GM19324 (cell line): Measurements from ENCODE around the gene CEP63.
A peak's percentile ranks its signal among the peaks of the same experiment; 100 is the strongest.

Experiments
- ATAC-seq: cut with Tn5 transposase; IDR thresholded peaks from one replicate; pipeline ENCODE4 v1.9.1; 2021; ENCODE audit warnings: mild to moderate bottlenecking, moderate library complexity; ENCODE audit not compliant: unreplicated experiment, low FRiP score

The CEP63 gene

DNA sequence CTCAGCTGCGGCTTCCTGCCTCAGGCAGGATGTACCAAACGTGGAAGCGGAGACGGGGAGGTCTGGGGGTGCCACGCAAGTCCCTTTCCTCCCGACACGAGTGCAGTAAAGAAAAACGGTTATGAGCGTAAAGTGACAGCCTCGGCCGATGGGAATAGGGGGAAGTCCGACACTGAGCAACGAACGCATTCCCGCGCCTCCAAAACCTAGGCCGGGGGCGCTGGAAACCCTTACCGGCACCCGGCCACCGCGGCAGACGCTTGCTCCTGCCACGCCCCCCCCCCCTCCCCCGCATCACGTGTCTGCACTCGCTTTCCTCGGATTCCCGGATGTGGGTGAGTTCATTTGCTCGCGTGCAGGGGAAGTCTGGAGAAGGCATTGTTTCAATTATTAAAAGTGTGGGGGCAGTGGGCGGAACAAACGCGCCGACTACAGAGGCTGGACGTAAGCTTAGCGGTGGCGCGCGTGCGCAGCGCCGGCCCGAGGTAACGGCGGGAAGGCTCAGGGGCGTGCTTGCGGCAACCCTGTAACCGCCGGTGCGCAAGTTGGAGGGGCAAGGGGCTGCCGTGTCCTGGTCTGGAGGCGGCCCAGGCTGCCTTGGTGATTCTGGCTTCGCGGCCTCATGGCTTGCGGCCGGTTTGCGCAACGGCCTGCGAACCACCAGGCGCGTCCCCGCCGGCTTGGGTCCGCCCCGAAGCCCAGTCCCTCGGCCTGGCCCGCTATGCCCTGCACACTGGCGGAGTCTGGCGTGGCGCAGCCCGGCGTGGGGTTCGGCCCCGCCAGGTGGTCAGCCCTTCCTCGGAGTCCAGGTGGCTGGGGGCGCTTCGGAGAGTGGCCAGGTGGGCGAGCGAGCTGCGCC is at the start of gene CEP63, which contains the start of gene ANAPC13:
TSS of gene CEP63 (plus strand) at position 340 of the 859 bp plus-strand sequence. CDS start 9,264 bp downstream, outside the sequence.
TSS of gene ANAPC13 (minus strand) at position 268 of the 859 bp plus-strand sequence. CDS start 3,081 bp downstream, outside the sequence.
- ATAC-seq: peak; percentile 89

DNA sequence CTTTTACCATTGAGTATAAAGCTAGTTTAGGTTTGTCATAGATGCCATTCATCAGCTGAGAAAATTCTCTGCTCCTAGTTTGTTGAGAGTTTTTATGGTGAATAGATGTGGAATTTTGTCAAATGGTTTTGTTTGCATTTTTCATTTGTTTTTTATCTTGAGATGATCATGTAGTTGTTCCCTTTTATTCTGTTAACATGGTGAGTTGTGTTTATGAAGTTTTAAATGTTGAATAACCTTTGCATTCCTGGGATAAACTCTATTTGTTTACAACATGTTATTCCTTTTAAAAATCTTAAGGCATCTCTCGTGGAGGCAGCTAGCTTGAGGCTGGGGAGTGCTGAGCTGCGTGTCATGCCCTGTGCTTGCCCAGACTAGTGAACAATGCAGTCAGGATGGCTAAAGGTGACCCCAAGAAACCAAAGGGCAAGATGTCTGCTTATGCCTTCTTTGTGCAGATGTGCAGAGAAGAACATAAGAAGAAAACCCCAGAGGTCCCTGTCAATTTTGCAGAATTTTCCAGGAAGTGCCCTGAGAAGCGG is 48.6 kb upstream of the CEP63 start:
- ATAC-seq: no peak

DNA sequence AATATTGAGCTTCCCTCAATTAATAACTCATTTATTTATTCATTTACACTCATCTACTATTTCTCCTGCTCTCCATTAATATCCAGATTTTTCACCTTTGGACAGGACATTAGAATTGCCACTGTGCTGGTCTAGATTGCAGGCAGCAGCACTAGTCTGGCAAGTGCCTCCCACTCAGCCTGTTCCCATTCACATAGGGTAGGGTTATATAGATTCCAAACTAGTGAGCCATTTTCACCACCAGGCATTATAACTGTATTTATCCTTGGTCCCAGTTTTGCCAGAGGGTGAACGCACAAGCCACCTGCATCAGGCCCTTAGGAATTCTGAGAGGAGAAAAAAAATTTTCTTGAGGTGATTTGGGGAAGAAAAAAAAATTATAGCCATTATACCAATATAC is 44.5 kb upstream of the CEP63 start:
- ATAC-seq: no peak

DNA sequence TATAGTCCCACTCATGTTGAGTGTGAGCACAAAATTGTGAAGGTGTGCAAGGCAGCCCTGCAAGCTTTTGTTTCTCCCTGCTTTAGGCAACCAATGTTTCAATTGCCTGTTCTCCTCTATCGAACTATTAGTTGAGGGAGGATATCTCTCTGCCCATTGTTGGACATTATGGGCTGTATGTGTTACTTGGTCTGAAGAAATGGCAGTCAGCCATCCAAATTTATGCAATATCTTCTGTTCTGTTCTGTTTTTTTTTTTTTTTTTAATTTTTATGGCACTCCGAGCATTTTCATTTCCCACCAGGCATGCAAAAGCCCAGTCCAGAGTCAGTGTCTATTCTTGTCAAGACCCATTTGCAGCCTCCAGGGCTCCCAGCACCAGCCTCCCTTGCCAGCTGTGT is 44.0 kb upstream of the CEP63 start:
- no peak for ATAC-seq

GRCh38 chr3:134445095-134445494 is 40.8 kb upstream of the CEP63 start:
- no peak for ATAC-seq

- no peak for ATAC-seq
Measured at GRCh38 chr3:134445636-134446035, 40.2 kb upstream of the CEP63 start.

- ATAC-seq: no peak
Measured at GRCh38 chr3:134446800-134447199, 39.1 kb upstream of the CEP63 start.

DNA sequence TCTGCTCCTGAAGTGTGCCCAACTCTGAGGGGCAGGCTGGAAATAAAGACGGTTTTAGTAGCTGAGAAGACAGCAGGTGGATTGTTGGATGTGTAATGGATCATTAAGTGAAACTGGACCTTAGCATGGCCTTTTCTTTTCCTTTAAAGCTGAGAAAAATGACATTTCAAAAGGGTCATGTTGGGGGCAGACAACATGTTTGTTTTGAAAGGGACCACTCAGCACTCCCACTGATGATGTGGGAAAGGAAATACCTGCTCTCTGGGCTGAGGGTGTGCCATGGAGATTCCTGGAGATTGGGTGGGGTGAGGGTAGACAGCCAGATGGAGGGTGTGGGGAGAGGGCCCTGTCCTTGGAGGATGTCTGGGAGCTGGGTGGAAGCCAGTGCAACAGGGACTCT is 38.5 kb upstream of the CEP63 start:
- ATAC-seq: no peak

DNA sequence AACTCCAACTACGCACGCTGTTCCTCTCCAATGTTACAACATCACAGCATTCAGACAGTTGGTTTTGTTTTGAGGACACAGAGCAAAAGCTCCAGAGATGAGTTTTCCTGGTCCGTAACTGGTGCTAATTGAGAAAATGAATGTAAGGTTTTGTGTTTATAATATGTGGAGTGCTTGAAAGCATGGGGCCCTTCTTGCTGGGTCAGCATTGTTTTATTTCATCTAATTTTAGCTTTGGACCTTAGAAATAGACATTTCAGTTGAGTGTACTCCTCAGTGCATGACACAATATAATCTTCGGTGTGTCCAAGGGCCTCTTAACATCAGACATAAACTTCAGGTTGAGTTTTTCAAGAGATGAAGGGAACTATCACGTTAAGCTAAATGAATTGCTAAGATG is 37.2 kb upstream of the CEP63 start:
- no peak for ATAC-seq

DNA sequence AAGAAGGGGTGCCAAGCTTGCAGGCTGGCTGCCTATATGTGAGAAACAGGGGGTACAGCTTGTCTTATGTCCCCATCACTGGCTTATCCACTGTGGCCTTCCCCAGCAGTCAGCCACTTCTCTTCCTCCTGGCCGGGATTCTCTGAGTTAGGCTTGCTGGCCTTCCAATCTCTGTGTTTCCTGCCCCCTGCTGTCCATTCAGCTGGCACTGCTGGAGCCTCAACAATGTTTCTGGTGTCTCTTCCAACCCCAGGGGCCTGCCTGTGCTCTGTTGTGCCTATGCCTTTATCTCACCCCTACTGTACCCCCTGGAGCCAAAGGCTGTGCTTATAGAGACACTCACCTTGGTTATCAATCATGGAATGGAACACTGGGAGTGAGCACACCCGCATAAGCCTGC is 36.6 kb upstream of the CEP63 start:
- ATAC-seq: no peak

- no peak for ATAC-seq
Measured at GRCh38 chr3:134449951-134450350, 35.9 kb upstream of the CEP63 start.

GRCh38 chr3:134453631-134454030 is 32.2 kb upstream of the CEP63 start:
- no peak for ATAC-seq

DNA sequence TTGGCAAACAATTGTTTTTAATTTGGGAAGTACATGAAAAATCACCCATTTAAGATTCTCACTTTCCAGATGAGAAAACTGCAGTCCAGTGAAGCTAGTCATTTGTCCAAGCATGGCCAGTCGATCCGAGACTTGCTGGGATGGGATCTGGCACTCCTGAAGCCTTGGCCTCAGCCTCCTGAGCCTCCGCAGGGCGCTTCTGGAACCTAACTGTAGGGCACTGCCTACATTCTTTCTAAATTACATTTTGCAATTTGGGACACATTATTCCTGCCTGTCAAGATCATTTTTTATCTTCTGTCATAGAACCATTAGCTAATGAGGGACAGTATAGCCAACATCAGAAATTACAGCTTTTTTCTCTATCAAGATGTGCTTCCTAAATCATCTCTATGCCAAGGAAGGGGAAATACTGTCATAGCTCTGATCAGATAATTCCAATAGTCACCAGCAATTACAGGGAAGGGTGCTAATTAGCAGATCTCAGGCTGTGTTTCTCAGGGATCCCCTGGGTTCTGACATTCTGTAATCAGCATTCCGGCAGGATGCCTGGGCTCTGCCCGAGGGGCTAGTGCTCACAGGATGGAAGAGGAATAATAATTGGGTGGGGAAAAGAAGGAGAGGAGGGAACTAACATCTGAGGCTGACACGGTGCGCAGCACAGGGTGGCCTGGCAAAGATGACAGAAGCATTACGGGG is 28.3 kb upstream of the CEP63 start:
- ATAC-seq: no peak

GRCh38 chr3:134458406-134458945 is 27.4 kb upstream of the CEP63 start:
- ATAC-seq: no peak

GRCh38 chr3:134459562-134459961 is 26.3 kb upstream of the CEP63 start:
- ATAC-seq: no peak

DNA sequence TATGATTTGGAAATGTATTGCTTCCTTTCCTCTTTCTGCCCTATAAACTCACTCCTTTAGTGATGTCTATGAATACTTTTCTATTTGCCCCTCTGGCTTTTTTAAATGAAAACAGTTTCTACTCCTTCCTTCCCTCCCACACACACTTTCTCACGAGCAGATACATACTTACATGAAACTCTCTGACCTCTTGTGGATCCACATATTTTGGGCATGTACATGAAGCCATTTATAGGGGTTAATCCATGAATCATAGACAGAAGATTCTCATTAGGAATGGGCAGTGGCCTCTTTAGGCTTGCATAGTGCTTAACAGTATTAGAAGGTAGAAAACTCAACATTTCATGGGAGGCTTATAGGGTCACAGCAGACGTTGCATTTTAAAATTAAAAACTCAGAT is 24.9 kb upstream of the CEP63 start:
- ATAC-seq: no peak

DNA sequence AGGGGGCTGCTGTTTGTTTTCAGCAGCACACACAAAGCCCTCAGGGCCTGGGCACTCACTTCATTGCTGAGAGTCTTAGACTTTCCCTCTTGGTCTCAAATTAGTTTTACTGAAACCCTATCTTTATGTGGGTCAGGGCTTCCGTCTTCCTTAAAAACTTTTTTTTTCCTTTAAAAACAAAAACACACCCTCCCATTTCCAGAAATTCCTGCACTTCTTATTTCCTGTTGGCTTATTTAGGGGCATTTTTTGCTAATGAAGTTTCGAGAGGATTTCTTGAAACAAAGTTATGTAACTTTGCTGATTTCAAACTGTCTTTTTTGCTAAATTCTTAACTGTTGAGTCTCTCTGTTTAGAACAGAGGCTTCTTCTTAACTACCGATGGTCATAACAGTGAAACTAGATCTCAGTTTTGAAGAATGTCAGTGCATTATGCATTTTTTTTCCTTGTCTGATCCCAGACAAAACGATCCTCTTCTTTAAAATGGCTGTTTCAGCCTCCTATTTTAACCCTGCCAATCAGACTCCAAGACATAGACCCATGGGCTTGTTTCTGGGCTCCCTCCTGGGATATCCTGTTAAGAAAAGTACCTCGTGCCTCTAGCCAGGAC is 23.4 kb upstream of the CEP63 start:
- no peak for ATAC-seq

GRCh38 chr3:134463676-134464063 is 22.2 kb upstream of the CEP63 start:
- ATAC-seq: no peak

GRCh38 chr3:134464064-134464688 is 21.7 kb upstream of the CEP63 start:
- ATAC-seq: no peak

DNA sequence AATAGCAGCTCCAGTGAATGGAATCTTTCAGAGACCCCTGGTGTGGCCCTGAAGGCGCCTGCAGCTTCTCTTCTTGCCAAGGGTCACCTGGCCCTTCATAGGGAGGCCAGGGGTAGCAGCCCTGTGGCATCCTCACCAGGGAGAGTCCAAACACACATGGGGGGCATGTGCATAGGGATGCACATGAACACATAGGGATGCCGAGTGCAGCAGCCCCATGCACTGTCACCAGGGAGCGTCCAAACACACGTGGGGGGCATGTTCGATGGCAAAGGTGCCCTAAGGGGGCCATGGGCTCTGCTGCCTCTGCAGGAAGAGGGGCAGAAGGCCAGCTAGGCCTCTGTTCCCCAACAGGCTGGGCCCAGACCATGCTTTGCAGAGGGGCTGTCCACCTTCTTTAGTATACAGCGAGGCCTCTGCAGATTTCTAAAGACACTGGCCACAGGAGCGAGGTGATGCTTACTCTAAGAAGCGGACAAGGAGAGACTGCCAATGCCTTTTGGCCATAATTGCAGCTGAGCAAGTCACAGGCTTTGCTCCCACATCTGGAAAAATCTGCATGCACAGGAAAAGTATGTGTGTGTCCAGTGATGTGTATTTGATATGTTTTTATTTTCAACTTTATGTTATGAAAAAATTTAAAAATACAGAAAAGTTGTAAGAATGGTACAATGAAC is 21.0 kb upstream of the CEP63 start:
- ATAC-seq: no peak
